GM18909 (cell line): Measurements from ENCODE around the gene MSX1.

Experiments
- ATAC-seq: cut with Tn5 transposase; IDR thresholded peaks from one replicate; pipeline ENCODE4 v1.9.1; 2021; ENCODE audit warnings: mild to moderate bottlenecking; ENCODE audit not compliant: unreplicated experiment, poor library complexity

The MSX1 gene

DNA sequence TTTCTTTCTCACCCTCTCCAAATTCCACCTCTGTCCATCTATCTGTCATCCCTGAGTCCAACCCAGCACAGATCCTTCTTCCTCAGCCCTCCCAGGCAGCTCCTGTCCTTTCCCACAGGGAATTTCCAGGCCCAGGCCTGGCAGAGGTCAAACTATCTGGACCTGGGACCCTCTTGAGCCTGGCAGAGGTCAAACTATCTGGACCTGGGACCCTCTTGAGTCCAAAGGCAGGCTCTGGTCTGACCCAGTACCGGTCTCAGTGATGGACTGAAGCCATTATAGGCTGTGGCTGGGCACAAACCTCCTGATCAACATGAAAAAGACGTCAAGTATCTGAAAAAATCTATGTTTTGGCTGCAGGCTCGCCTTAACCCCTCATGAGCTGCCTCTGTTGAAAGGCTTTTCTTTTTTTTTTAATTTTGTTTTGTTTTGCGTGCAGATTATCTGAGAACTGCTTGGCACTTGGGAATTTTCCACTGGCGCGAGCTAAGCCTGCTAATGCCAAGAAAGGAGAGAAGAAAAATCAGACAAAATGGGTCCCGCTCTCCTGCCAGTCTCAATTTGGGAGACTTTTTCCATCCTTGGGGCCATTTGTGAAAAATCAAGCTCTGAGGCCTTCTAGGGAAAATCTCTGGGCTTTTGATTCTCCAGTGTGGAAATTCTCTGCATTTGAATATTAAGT lies 31.2 kb downstream of the MSX1 start:
- ATAC-seq: no peak

DNA sequence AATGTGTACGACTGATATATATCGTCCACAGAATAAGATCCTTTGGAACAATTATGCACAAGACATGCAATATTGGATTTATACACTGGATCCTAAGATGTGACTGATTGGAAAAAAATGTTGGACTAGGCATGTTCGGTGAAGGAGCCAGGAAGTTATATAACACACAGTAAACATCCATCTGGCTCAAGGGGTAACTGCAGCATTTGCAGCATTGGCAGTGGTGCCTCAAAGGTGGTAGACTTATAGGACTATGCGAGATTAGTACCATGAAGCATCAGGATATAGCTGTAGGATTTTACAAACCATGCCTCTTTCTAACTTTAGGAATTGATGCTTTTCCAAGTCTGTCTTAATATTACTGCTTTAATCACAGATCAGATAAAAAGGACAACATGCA lies 34.3 kb downstream of the MSX1 start:
- no peak for ATAC-seq

DNA sequence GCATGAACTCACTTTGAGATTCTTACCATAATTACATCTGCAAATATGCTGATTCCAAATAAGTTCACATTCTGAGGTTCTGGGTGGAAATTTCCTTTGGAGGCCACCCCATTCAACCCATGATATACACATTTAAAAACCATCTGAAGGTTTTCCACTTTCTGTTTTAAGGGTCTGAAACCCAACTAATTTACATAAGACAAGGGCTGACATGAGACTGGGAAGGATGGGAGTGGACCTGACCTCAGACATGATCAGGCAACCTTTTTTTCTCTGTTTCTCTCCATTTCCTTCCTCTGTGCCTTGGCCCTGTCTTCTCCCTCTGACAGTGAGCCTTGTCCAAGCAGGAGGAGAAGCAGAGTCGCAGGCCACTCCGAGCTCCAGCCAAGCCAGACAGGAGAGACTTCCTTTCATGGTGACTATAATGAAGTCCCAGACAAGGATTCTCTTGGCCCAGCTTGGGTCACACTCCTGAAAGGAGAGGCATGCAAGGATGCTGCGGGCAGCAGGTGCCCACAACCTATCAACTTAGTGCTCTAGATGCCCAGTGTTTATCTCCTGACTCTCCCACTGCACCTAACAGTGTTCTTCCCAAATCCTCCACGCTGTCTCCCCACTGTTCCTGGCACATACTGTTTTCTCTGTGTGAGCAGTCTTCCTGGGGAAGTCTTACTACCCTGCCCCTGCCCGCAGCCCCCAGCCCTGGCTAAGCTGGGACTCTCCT lies 39.9 kb downstream of the MSX1 start:
- no peak for ATAC-seq

DNA sequence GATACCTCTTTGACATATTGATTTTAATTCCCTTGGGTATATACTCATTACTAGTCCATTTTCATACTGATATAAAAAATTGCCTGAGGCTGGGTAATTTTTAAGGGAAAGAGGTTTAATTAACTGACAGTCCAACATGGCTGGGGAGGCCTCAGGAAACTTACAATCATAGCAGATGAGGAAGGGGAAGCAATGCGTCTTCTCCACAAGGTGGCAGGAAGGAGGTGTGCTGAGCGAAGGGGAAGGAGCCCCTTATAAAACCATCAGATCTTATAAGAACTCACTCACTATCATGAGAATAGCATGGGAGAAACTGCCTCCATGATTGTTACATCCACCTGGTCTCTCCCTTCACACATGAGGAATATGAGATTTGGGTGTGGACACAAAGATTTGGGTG lies 42.4 kb downstream of the MSX1 start:
- no peak for ATAC-seq

DNA sequence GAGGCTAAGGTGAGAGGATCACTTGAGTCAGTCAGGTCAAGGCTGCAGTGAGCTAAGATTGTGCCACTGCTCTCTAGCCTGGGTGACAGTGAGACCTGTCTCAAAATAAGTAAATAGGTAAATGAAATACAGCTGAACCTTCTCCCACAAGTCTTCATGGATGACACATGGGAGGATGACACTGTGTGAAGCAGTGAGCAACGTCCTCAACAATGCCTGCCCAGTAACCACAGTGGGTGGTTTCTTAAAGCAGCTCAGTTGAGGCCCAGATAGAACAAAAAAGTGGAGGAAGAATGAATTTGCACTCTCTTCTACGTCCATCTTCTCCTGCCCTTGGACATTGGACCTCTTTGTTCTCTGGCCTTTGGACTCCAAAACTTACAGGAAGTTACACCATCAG lies 52.7 kb downstream of the MSX1 start:
- ATAC-seq: no peak

DNA sequence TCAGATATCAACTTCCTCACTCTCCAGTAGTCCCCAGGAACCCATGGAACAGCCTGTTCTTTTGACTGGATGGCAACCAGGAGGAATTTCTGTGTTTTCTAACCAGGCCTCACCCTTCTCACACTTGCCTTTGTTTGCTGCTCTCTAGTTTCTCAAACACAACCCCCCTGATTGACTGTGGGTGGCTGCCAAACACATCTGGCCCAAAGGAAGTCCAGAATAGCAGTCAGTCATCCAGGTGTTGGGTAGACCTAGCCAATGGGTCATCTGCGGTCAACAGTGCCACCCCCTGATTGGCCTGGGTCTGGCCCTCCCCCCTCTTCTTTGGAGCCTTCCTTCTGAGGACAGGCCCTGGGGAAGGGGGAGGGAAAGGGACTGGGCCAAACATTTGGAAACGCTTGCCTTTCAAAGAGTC lies 53.7 kb downstream of the MSX1 start:
- no peak for ATAC-seq
